H7 (cell line): ENCODE measurements around the gene ARHGEF3. TPM values are rescaled to one million over a fixed set of nuclear protein-coding genes. Genes with fewer than 3 reads are reported as not detected.

Experiments
- DNase-seq: peaks from one replicate; pipeline ENCODE4 v3.0.0; 2012
- H3K27me3 ChIP-seq: 2 replicates; pipeline ENCODE4 v1.6.0; 2011; ENCODE audit warnings: mild to moderate bottlenecking, low read length; ENCODE audit not compliant: control insufficient read depth, insufficient read depth
- H3K36me3 ChIP-seq: replicated peaks from 2 replicates; pipeline ENCODE4 v1.5.1; 2011; ENCODE audit warnings: low read length; ENCODE audit not compliant: control insufficient read depth, insufficient read depth
- H3K4me3 ChIP-seq: 2 replicates; pipeline ENCODE4 v1.5.1; 2011; ENCODE audit warnings: low read depth, mild to moderate bottlenecking, control low read depth, low read length, moderate library complexity; ENCODE audit not compliant: insufficient read depth
- total RNA-seq: library from RNA; depleted of rRNA; stranded (reverse); fragments of >200 nt; shearing (Covaris generic); gene quantifications from 2 replicates; pipeline ENCODE4 v1.2.3, GENCODE V29; 2014; rRNA removed

Gene ARHGEF3
- total RNA-seq, 1 experiment from 2014 or later = 3.6 TPM

GRCh38 chr3:56688191-56688590, 113.6 kb downstream of the ARHGEF3 start:
- no peak for DNase-seq
- H3K27me3 ChIP-seq = peaks cover 7% of the 10 kb centered on the region; the same call in 1 of the 2 replicates
- H3K4me3 ChIP-seq = no peak overlapping the region
- H3K36me3 ChIP-seq = no peaks in the 10 kb centered on the region

GRCh38 chr3:56684029-56684428, 117.7 kb downstream of the ARHGEF3 start:
- no peaks in the 10 kb centered on the region for H3K36me3 ChIP-seq
- no peak overlapping the region for H3K4me3 ChIP-seq
- no peak for DNase-seq
- peaks cover 7% of the 10 kb centered on the region; the same call in 1 of the 2 replicates for H3K27me3 ChIP-seq

- peak; percentile 93 for DNase-seq
Observed at GRCh38 chr3:56683122-56683817, 118.5 kb downstream of the ARHGEF3 start, which contains the start of gene TASOR. Gene TASOR (minus strand): TSS chr3:56683265. CDS start chr3:56683006, 259 bp downstream.

GRCh38 chr3:56682462-56683121, 119.2 kb downstream of the ARHGEF3 start:
- H3K27me3 ChIP-seq = peaks cover 7% of the 10 kb centered on the region; the same call in 1 of the 2 replicates
- no peaks in the 10 kb centered on the region for H3K36me3 ChIP-seq
- H3K4me3 ChIP-seq = peak overlapping the region; percentile 83
- DNase-seq = no peak

More at GRCh38 chr3:56683122-56683817, 118.5 kb downstream of the ARHGEF3 start, which contains the start of gene TASOR:
- peak within 1 kb of the TSS; percentile 83 for H3K4me3 ChIP-seq
- H3K27me3 ChIP-seq = peaks cover 7% of the 10 kb centered on the region; the same call in 1 of the 2 replicates
- H3K36me3 ChIP-seq = no peaks in the 10 kb centered on the region

- H3K4me3 ChIP-seq = peak overlapping the region; percentile 83
- peaks cover 7% of the 10 kb centered on the region; the same call in 1 of the 2 replicates for H3K27me3 ChIP-seq
- peak; percentile 81 for DNase-seq
- H3K36me3 ChIP-seq = no peaks in the 10 kb centered on the region
Observed at GRCh38 chr3:56681984-56682461, 119.7 kb downstream of the ARHGEF3 start.

GRCh38 chr3:56680054-56680580, 121.6 kb downstream of the ARHGEF3 start:
- peaks cover 7% of the 10 kb centered on the region; the same call in 1 of the 2 replicates for H3K27me3 ChIP-seq
- no peak overlapping the region for H3K4me3 ChIP-seq
- no peaks in the 10 kb centered on the region for H3K36me3 ChIP-seq
- no peak for DNase-seq

Other genes with a start within 250 kb of the ARHGEF3 start
- gene CCDC66, start 244.8 kb downstream of the ARHGEF3 start, total RNA-seq = 13.2 and 25.2 TPM in 2 replicates
- gene TASOR, start 118.7 kb downstream of the ARHGEF3 start, total RNA-seq = 39.6 and 45.8 TPM in 2 replicates